ENCODE measurements around the gene GAB1.

Gene GAB1

DNA sequence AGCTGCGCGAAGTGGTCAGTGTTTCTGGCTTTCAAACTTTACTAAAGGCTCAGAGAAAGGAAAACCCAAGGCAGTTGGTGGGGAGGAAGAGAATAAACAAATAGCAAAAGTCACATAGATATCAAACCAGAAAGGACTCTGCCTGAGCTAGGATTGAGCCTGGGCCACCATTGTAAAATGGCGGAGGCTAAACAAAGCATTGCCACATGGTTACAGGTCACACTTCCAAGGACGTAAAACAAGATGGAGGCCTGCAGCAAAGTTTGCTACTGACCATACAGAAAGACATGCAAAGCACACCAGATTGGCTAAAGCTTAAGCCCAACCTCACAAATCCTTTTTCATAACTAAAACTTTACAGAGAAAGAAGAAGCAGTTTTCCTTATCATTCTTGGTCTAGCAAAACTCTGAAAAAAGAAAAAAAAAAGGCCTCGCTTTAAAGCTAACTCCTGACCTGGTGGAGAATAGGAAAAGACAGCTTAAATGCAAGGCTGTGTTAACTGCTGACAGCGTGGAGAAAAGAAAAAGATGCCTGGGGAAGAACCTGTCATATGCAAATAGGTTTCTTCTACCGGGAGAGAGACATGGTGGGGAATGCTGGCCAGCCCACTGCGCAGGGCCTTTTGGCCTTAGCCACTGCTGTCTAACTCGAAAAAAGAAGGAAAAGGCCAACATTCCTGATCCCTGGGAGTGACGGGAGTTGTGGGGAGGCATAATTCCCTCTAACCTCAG is 95.0 kb downstream of the GAB1 start:
- TF ChIP-seq CTCF (IDR thresholded peaks at IDR 0.05; ENCODE audit: low read depth, low read length, missing control alignments): no peak
- H3K4me3 ChIP-seq (replicated peaks; ENCODE audit: low read depth, low read length): no peak overlapping the region
- DNase-seq (ENCODE audit: extremely low read depth, low read depth): no peak

DNA sequence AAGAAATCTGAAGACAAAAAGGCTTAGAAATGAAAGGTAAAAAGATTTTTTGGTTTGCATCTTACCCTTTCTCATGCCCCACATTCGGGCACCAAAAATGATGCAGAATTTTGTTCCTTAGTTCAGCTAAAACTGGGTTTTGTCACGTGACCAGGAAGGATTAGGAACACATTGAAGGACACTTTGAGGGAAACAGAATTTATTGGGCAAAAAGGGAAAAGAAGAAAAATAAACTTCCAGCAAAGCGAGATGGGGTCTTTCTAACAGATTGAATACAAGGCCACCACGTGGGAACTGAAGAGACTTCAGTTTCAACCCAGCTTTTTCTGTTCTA is 95.5 kb downstream of the GAB1 start:
- no peak for DNase-seq (ENCODE audit: extremely low read depth, low read depth)
- no peak overlapping the region for H3K4me3 ChIP-seq (replicated peaks; ENCODE audit: low read depth, low read length)
- TF ChIP-seq CTCF (IDR thresholded peaks at IDR 0.05; ENCODE audit: low read depth, low read length, missing control alignments): no peak

DNA sequence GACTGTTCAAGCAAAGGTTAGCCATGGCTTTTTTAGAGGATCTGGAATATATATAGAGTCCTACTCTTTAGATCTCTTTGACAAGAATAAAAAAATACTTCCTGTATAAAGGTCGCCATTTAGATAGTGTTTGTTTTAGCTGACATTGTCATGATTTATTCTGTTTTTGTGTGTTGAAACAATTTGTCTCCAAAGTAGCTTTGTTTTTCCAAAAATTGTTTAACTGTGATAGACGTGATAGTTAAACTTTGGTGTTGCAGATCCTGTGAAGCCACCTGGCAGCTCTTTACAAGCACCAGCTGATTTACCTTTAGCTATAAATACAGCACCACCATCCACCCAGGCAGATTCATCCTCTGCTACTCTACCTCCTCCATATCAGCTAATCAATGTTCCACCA is 96.6 kb downstream of the GAB1 start:
- H3K4me3 ChIP-seq (replicated peaks; ENCODE audit: low read depth, low read length): no peak overlapping the region
- DNase-seq (ENCODE audit: extremely low read depth, low read depth): no peak
- no peak for TF ChIP-seq CTCF (IDR thresholded peaks at IDR 0.05; ENCODE audit: low read depth, low read length, missing control alignments)

DNA sequence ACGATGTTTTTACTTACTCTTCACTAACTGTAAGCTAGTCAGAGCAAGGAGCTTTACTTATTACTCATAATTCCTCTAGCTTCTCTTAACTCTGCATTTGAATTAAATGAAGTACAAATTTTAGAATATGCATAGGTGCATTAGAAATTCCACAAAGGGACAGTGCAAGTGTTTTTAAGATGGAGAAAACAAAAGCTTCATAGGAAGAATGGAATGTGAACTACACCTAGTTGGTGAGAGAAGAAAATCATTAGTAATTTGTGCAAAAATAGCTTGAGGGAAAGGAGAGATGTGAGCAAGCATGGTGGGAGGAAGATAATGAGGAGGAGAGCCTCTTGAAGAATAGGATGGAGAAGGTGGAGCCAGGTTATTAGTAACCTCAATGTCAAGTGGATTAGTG is 99.3 kb downstream of the GAB1 start:
- H3K4me3 ChIP-seq (replicated peaks; ENCODE audit: low read depth, low read length): no peak overlapping the region
- DNase-seq (ENCODE audit: extremely low read depth, low read depth): no peak
- TF ChIP-seq CTCF (IDR thresholded peaks at IDR 0.05; ENCODE audit: low read depth, low read length, missing control alignments): no peak

GRCh38 chr4:143437476-143437875 is 100.8 kb downstream of the GAB1 start:
- DNase-seq (ENCODE audit: extremely low read depth, low read depth): no peak
- H3K4me3 ChIP-seq (replicated peaks; ENCODE audit: low read depth, low read length): no peak overlapping the region
- TF ChIP-seq CTCF (IDR thresholded peaks at IDR 0.05; ENCODE audit: low read depth, low read length, missing control alignments): no peak

GRCh38 chr4:143437937-143438336 is 101.3 kb downstream of the GAB1 start:
- no peak for DNase-seq (ENCODE audit: extremely low read depth, low read depth)
- TF ChIP-seq CTCF (IDR thresholded peaks at IDR 0.05; ENCODE audit: low read depth, low read length, missing control alignments): no peak
- no peak overlapping the region for H3K4me3 ChIP-seq (replicated peaks; ENCODE audit: low read depth, low read length)

- no peak for DNase-seq (ENCODE audit: extremely low read depth, low read depth)
- no peak for TF ChIP-seq CTCF (IDR thresholded peaks at IDR 0.05; ENCODE audit: low read depth, low read length, missing control alignments)
Observed at GRCh38 chr4:143438710-143439109, 102.0 kb downstream of the GAB1 start.

More at GRCh38 chr4:143438710-143439109, 102.0 kb downstream of the GAB1 start:
- no peak overlapping the region for H3K4me3 ChIP-seq (replicated peaks; ENCODE audit: low read depth, low read length)
